ENCODE data around the gene WBP2.

The WBP2 gene

GRCh38 chr17:75855310-75856061 lies at the start of gene WBP2:
TSS of gene WBP2 (minus strand) at chr17:75855335. CDS start at chr17:75855297, 38 bp downstream.
- in situ Hi-C loops (cut with MboI; ENCODE audit: low sequenced_read_pairs): no loop called here

- in situ Hi-C loops (cut with MboI; ENCODE audit: low sequenced_read_pairs): loop anchor here (25.0 kb wide), 1 partner anchor 385 kb away; no protein-coding TSS in a partner anchor
These were observed 47.3 kb upstream of the WBP2 start for GRCh38 chr17:75902406-75902805.

DNA sequence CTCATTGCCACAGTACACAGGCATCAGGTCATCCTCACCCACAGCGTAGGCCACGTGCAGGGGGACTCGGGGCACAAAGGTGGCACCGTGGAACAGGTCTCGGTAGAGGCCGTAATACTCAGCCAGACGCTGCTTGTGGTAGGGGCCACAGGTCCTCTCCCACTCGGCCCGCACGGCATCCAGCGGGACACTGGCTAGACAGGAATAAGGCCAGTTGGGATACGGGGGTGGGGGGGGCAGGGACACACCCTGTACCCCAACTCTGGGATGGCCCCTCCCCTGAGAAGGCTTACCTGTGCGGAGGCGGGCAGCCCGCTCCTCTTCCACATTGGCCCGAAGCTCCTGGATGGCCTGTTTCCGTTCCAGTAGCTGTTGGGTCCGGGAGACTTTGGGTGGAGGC lies 46.6 kb upstream of the WBP2 start:
- in situ Hi-C loops (cut with MboI; ENCODE audit: low sequenced_read_pairs): loop anchor here (25.0 kb wide), 1 partner anchor 386 kb away; no protein-coding TSS in a partner anchor

DNA sequence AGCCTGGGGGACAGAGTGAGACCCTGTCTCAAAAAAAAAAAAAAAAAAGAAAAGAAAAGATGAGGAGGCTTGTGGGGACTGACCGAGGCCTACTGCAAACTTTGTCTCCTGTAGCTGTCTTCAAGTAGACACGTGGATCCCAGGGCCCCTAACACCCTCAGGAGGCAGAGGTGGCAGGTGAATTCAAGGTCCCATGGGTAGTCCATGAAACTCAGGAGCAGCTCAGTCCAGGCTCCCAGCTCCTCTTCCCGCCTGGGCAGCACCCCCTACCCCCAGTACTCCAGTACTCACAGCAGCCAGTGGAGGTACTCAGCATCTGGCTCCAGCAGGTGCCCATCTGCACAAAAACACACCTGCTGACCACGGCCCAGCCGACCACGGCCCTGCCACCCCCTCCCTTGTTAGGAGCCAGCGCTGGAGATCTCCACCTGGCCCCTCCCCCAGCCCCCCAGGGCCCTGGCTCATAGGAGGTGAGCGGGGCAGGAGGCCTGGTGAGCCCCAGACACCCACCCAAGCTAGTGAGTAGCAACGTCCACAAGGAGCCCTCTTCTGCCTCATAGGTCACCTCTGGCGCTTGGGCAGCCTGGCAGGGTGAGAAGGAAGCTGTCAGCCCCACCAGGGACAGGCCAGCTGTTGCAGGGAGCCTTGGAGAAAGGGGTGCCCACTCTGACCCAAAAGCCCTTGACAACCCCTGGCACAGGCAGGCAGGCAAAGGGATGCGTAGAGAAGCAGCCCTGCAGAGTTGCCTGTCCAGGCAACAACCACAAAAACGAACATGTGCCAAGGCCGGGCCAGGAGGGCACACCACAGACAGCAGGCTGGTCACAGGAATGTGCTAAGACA lies 45.8 kb upstream of the WBP2 start:
- in situ Hi-C loops (cut with MboI; ENCODE audit: low sequenced_read_pairs): loop anchor here (25.0 kb wide), 1 partner anchor 386 kb away; no protein-coding TSS in a partner anchor

GRCh38 chr17:75899767-75900468 lies 44.8 kb upstream of the WBP2 start:
- in situ Hi-C loops (cut with MboI; ENCODE audit: low sequenced_read_pairs): loop anchor here (25.0 kb wide), 2 partner anchors 113 to 387 kb away; partner anchors contain the start of gene UNK

DNA sequence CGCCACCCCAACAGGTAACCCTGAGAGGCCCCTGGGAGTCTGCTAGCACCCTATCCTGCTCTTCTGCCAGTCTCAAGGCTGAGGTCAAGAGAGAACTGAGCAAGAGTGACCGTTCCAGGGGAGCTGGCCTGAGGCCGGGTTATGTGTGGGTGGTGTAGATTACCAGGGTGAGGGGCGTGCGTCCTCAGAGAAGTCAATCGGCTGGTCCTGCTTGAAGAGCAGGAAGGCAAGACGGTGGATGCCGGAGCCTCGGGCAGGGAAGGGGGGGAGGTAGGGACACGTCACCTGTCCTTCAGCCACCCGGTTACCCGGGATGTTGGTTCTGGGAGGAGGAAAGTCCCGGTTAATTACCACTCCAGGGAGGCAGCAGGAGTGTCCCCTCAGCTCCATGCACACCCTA lies 44.2 kb upstream of the WBP2 start:
- in situ Hi-C loops (cut with MboI; ENCODE audit: low sequenced_read_pairs): loop anchor here (25.0 kb wide), 1 partner anchor 112 kb away; the partner anchor contains the start of gene UNK

DNA sequence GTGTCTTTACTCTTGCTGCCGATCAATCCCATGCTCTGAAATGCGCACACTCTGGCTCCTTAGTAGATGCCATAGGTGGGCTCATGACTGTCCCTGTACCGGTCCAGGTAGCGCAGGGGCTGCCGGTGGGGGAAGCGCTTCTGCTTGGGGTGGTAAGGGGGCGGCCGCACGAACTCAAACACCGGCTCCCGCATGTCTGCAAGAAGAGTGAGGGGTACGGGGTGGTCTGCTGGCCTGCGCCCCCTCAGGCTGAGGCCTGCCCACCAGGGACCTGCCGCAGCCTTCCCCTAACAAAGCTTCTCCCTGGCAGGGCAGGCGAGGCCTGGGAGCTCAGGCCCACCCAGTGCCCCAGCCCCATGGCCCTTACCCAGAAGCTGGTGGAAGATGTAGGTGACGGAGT lies 43.7 kb upstream of the WBP2 start:
- in situ Hi-C loops (cut with MboI; ENCODE audit: low sequenced_read_pairs): loop anchor here (25.0 kb wide), 1 partner anchor 111 kb away; the partner anchor contains the start of gene UNK

- in situ Hi-C loops (cut with MboI; ENCODE audit: low sequenced_read_pairs): loop anchor here (25.0 kb wide), 1 partner anchor 111 kb away; the partner anchor contains the start of gene UNK
These were observed 42.9 kb upstream of the WBP2 start for GRCh38 chr17:75898065-75898464.

GRCh38 chr17:75897160-75898019 lies 42.3 kb upstream of the WBP2 start:
- in situ Hi-C loops (cut with MboI; ENCODE audit: low sequenced_read_pairs): loop anchor here (25.0 kb wide), 1 partner anchor 110 kb away; the partner anchor contains the start of gene UNK

- in situ Hi-C loops (cut with MboI; ENCODE audit: low sequenced_read_pairs): loop anchor here (25.0 kb wide), 1 partner anchor 109 kb away; the partner anchor contains the start of gene UNK
These were observed 41.5 kb upstream of the WBP2 start, which contains the start of gene TRIM65 for GRCh38 chr17:75896415-75897159. TSS of gene TRIM65 (minus strand) at chr17:75896951. CDS start at chr17:75896937, 14 bp downstream.

DNA sequence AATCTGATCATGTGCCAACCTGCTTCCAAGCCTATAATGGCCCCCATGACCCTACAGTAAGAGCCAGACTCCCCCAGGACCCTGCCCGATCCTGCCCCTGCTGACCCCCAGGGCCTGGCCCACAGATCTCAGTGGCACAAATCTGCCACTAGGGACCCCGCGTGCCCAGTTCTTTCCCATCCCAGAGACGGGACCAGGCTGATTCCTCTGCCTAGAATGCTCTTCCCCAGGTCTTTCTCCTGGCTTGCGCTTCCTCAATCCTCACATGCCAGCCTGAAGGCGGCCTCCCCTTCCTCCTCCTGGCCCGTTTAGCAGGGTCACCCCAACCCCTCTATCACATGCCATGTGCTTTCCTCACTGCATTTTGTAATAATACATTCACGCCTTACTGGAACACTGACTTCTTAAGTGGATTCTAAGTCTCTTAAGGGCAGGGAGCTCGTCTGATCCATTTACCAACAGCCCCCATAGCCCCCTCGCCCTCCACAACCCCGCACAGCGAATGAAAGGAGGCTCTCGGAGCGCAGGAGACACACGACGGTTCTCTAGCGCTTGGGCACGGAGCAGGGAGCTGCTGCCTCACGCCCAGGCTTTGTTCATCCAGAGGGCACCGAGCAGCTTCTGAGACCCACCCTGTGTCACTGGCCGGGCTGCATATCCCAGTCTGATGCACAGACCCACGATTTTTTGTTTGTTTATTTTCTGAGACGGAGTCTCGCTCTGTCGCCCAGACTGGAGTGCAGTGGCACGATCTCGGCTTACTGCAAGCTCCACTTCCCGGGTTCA lies 40.4 kb upstream of the WBP2 start:
- in situ Hi-C loops (cut with MboI; ENCODE audit: low sequenced_read_pairs): loop anchor here (25.0 kb wide), 1 partner anchor 108 kb away; the partner anchor contains the start of gene UNK

GRCh38 chr17:75894049-75894733 lies 39.1 kb upstream of the WBP2 start:
- in situ Hi-C loops (cut with MboI; ENCODE audit: low sequenced_read_pairs): loop anchor here (25.0 kb wide), 1 partner anchor 107 kb away; the partner anchor contains the start of gene UNK

GRCh38 chr17:75893305-75894048 lies 38.3 kb upstream of the WBP2 start:
- in situ Hi-C loops (cut with MboI; ENCODE audit: low sequenced_read_pairs): loop anchor here (25.0 kb wide), 1 partner anchor 106 kb away; the partner anchor contains the start of gene UNK

- in situ Hi-C loops (cut with MboI; ENCODE audit: low sequenced_read_pairs): loop anchor here (25.0 kb wide), 1 partner anchor 105 kb away; the partner anchor contains the start of gene UNK
These were observed 37.6 kb upstream of the WBP2 start for GRCh38 chr17:75892556-75893224.

GRCh38 chr17:75891605-75892555 lies 36.7 kb upstream of the WBP2 start:
- in situ Hi-C loops (cut with MboI; ENCODE audit: low sequenced_read_pairs): loop anchor here (25.0 kb wide), 1 partner anchor 105 kb away; the partner anchor contains the start of gene UNK

All from HL-60/S4 treated with retinoic acid at 250 ng/mL for 4 days and 3 days (cell line).